ENCODE results near the gene ARL6. TPM values are rescaled to one million over a fixed set of nuclear protein-coding genes. Genes with fewer than 3 reads are reported as not detected.

ARL6 gene, protein sequence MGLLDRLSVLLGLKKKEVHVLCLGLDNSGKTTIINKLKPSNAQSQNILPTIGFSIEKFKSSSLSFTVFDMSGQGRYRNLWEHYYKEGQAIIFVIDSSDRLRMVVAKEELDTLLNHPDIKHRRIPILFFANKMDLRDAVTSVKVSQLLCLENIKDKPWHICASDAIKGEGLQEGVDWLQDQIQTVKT
- 3.8 and 10.4 TPM in 2 replicates for total RNA-seq

DNA sequence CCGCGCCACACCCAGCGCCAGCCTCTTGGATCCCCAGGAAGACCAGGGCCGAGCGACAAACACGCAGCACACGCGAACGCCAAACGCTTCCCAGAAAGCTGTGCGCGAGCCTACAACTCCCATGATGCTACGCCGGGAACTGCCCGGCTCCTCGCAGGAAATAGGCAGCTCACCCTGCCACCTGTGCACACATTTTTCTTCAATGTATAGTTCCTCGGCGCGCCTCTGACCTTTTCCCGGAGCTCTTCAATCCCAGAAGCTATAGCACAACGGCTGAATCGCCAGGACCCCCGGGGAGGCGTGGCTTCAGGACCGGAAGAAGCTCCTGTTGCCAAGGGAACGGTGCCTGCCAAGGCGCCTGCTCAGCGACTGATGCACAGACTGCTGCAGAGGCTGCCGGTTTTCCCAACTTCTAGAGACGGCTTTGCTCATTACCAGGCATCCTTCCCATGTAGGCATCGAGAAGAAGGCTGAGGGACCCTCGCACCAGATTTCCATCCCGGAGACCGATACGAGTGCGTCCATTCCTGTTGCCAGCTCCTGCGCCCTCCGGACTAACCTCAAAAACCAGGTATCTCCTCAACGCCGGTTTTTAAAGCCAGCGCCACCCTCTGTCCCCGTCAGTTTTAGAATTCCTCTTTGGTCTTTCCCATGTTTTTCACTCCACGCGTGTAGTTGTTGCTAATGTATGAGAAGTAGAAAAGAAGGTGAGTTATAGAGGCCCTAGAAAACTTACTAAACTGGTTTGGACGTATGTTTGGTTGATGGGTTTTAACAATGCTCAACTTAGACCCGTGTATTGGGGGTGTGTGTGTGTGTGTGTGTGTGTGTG is at the start of gene ARL6:
TSS of gene ARL6 (plus strand) at position 352 of the 832 bp plus-strand sequence. CDS start 3,350 bp downstream, outside the sequence.

DNA sequence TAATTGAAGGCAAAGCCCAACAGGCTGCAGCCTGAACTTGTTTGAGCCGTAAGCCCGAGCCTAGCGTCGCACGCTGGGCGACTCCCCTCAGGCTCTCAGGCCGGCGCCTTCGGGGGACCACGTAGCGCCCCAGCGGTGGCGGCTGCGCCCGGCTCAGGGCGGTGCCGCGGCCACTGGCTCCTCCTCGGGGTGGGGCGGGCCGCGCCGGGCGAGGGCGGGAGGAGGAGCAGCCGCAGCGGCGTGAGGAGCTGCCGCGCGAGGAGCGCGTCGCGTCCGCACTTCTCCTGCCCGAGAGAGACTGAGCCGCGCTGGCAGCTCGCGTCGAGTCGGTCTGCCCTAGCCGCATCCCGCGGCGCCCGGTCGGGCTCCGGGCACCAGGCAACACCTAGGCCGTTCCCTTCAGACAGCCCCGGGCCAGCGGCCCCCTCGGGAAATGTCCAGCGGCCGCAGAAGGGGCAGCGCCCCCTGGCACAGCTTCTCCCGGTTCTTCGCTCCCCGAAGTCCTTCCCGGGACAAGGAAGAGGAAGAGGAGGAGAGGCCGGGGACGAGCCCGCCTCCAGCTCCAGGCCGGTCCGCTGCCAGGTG is 57.3 kb downstream of the ARL6 start, which contains the start of gene CRYBG3:
TSS of gene CRYBG3 (plus strand) at position 238 of the 585 bp plus-strand sequence. CDS start at position 434, 196 bp downstream.

Other genes with a start within 250 kb of the ARL6 start
- gene CRYBG3, start 57.3 kb downstream of the ARL6 start, total RNA-seq, result 15.1 and 23.6 TPM in 2 replicates
- 33.5 and 41.1 TPM in 2 replicates for gene RIOX2, start 207.7 kb downstream of the ARL6 start, total RNA-seq

Measured in tracheal epithelial cell (primary cell).